SH-SY5Y (cell line): Measurements from ENCODE around the gene ONECUT2.

Experiments used
- GATA2 ChIP-seq: IDR thresholded peaks from 2 replicates; pipeline ENCODE4 v1.6.1; 2011; ENCODE audit warnings: mild to moderate bottlenecking, low read depth, low read length
- GATA3 ChIP-seq: IDR thresholded peaks from 2 replicates; pipeline ENCODE4 v1.6.1; 2011; ENCODE audit warnings: low read depth, mild to moderate bottlenecking, low read length, moderate library complexity

DNA sequence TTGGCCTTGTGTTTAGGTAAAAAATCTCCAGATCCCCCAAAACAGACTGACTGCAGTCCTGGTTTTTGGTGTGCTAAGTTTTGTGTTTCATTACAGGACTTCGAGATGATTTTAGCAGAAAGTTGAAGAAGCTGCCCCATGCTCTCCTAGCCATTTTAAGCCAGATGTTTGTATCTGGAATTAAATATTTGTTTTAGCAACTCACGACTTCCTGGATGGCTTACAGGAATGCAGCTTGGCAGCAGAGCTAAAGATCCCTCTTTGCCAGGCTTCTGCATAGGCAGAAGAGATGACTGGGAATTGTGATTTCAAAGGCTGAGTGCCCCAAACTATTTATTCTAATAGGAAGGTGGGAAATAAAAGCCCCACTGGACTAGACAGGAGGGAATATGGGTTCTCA is 31.1 kb downstream of the ONECUT2 start:
- TF ChIP-seq GATA2 (no peak), GATA3 (no peak)
